T1000 (cell line): ENCODE results near the gene SDC3.

ENCODE experiments used
- DNase-seq: peaks from one replicate; lab custom pipeline; 2025; ENCODE audit warnings: mixed read lengths; lab: John Stamatoyannopoulos, UW

Gene SDC3

DNA sequence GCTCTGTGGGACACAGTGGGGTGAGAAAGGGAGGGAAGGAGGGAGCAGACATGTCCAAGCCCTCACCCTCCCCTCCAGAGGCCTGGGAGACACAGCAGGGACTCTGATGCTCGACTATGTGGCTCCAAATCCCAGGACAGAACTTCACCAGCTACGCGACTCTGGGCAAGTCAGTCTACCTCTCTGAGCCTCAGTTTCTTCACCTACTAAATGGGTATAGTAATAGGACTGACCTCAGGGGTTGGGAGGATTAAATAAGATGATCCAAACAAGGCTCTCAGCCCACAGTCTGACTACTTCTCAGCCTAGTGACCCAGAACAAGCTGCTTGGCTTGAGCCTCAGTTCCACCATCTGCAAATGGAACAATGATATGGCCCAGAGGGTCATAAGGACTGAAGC lies 19.6 kb downstream of the SDC3 start:
- no peak for DNase-seq

- no peak for DNase-seq
Observed at GRCh38 chr1:30888391-30888790, 20.2 kb downstream of the SDC3 start.

- DNase-seq = no peak
Observed at GRCh38 chr1:30887485-30888315, 20.9 kb downstream of the SDC3 start.

- DNase-seq = no peak
Observed at GRCh38 chr1:30886710-30887428, 21.7 kb downstream of the SDC3 start.

- no peak for DNase-seq
Observed at GRCh38 chr1:30885570-30886522, 22.7 kb downstream of the SDC3 start.

- DNase-seq = no peak
Observed at GRCh38 chr1:30884723-30885122, 23.8 kb downstream of the SDC3 start.

DNA sequence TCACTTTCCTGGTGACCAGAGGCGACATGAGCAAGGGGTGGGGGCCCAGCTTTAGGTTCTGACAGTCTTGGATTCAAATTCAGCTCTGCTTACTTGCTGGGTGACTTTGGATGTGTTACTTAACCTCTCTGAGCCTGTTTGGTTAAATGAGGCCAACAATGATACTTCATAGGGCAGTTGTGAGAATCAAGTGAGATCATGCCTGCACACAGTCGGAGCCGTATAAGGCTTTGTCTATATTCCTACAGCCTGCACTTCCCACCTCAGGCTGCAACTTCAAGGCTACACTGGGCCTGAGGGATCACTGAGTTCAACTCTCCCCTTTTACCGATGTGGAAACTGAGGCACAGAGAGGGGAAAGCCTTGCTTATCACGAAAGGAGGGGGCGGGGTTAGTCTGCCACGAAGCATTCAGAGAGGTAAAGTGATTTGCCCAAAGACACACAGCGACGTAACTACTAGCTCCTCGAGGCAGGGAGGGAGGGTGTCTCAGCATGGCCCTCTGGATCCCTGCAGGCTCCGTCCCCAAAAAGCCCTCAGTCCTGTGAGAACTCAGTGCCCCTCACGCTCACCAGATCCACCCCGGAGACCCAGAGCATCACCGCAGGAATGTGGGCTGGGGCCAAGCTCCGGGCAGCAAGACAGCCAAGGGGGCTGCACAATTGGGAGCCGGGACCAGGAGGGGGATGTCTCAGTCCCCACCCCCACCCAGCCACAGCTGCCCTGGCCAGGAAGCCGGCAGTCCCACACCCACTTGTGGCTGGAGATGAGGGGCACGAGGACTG lies 25.0 kb downstream of the SDC3 start:
- DNase-seq = no peak

- no peak for DNase-seq
Observed at GRCh38 chr1:30882678-30883388, 25.7 kb downstream of the SDC3 start.

GRCh38 chr1:30881319-30882181 lies 27.0 kb downstream of the SDC3 start:
- DNase-seq = no peak

GRCh38 chr1:30880678-30881318 lies 27.8 kb downstream of the SDC3 start:
- no peak for DNase-seq

DNA sequence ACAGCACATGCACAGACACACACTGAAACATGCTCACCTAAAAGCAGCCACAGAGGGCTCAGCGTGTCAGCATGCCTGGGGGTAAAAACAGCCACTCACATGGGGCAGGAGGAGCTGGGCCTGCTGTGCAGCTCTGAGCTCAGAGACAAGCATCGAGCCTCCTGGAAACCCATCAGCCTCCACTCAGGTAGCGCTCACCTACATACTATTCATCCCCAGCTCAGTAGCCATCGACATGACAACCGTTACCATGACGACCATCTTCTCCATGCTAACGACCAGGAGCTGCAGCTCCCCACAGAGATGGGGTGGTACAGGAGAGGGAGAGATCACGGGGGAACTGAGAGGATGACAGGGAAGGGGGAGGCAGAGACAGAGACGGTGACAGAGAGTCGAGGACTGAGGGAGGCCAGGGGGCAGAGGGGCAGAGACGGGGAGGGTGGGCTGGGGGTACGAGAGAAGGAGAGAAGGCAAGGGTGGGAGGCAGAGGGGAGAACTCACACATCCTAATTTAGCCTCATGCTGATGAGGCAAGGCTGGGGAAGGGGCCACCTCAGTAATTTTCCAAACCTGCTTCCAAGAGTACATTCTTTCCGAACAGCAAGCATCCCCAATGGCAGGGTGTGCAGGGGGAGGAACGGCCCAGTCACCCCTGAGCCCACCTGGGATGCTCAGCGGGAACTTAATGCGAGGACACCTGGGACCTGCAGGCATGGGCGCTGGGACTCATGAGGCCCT lies 28.4 kb downstream of the SDC3 start:
- no peak for DNase-seq

GRCh38 chr1:30879126-30879786 lies 29.3 kb downstream of the SDC3 start:
- no peak for DNase-seq

- DNase-seq = no peak
Observed at GRCh38 chr1:30878559-30878958, 30.0 kb downstream of the SDC3 start.

- DNase-seq = no peak
Observed at GRCh38 chr1:30878016-30878415, 30.5 kb downstream of the SDC3 start.

GRCh38 chr1:30877205-30877912 lies 31.2 kb downstream of the SDC3 start:
- DNase-seq = no peak

- DNase-seq = no peak
Observed at GRCh38 chr1:30876451-30877204, 31.9 kb downstream of the SDC3 start.

- DNase-seq = no peak
Observed at GRCh38 chr1:30875916-30876315, 32.6 kb downstream of the SDC3 start.
